GM10266 (cell line): ENCODE measurements around the gene NARS2.

Experiments used
- DNase-seq: peaks from one replicate; pipeline ENCODE4 v3.0.0; 2012; ENCODE audit errors: extremely low spot score
- CTCF ChIP-seq: IDR thresholded peaks from 2 replicates; pipeline ENCODE4 v1.5.1; 2012; ENCODE audit warnings: mild to moderate bottlenecking, low read depth; ENCODE audit not compliant: control insufficient read depth, insufficient read depth; ENCODE audit errors: missing control alignments

NARS2 gene

GRCh38 chr11:78418584-78419211 lies 156.0 kb downstream of the NARS2 start:
- no peak for TF ChIP-seq CTCF

GRCh38 chr11:78417888-78418583 lies 156.6 kb downstream of the NARS2 start:
- TF ChIP-seq CTCF = peak; percentile 28
- peak; percentile 89 for DNase-seq

More at GRCh38 chr11:78418584-78419211, 156.0 kb downstream of the NARS2 start:
- no peak for DNase-seq

- no peak for TF ChIP-seq CTCF
- no peak for DNase-seq
These were observed 157.3 kb downstream of the NARS2 start, which contains the start of gene GAB2 for GRCh38 chr11:78417175-78417887. Gene GAB2, minus strand, starts transcription at chr11:78417820. Its CDS starts 100 bp downstream, at chr11:78417720.

- TF ChIP-seq CTCF = peak; percentile 77
- DNase-seq = peak; percentile 83
These were observed 158.1 kb downstream of the NARS2 start for GRCh38 chr11:78416285-78417174.

GRCh38 chr11:78415338-78415737 lies 159.3 kb downstream of the NARS2 start:
- peak; percentile 0 for TF ChIP-seq CTCF
- no peak for DNase-seq

- no peak for DNase-seq
- TF ChIP-seq CTCF = peak; percentile 37
These were observed 160.2 kb downstream of the NARS2 start for GRCh38 chr11:78414321-78415051.
